Gastroesophageal sphincter (tissue), 4 donors: Measurements from ENCODE around the gene CYB561D1. TPM values are rescaled to one million over a fixed set of nuclear protein-coding genes. Genes with fewer than 3 reads are reported as not detected.

Source experiments
- ATAC-seq: fragments of 150-250 bp; one replicate; pipeline ENCODE4 v1.9.1; 2016; ENCODE audit warnings: mild to moderate bottlenecking, moderate library complexity
- H3K27ac ChIP-seq, 4 donors: fragments of 200-600 bp; sonication (generic) in 3 of 4; 1 replicate in 3 of 4; 2 replicates in 1 of 4; pipeline ENCODE4 v1.5.1; 2016 to 2019
- H3K27me3 ChIP-seq: fragments of 200-600 bp; sonication (generic); one replicate; pipeline ENCODE4 v1.5.1; 2019
- H3K36me3 ChIP-seq, 2 donors: fragments of 200-600 bp; sonication (generic); one replicate each; pipeline ENCODE4 v1.5.1; 2019; ENCODE audit warnings: control low read depth in 1 of 2
- H3K4me1 ChIP-seq, 3 donors: fragments of 200-600 bp; sonication (generic); 1 replicate in 2 of 3; 2 replicates in 1 of 3; pipeline ENCODE4 v1.5.1; 2016 to 2019; ENCODE audit warnings: control low read depth in 2 of 3
- H3K4me3 ChIP-seq, 2 donors: fragments of 200-600 bp; sonication (generic); one replicate each; pipeline ENCODE4 v1.5.1; 2019; ENCODE audit warnings: mild to moderate bottlenecking in 1 of 2, moderate library complexity in 1 of 2
- H3K9me3 ChIP-seq, 3 donors: fragments of 200-600 bp; sonication (generic); one replicate each; pipeline ENCODE4 v1.5.1; 2017 to 2019; ENCODE audit warnings: control low read depth in 2 of 3
- CTCF ChIP-seq, 4 experiments: fragments of 200-600 bp in 2 of 4; fragments of 450-650 bp in 2 of 4; sonication (generic) in 1 of 4; IDR thresholded peaks; one replicate each; pipeline ENCODE4 v1.5.1; 2017 to 2019; ENCODE audit warnings: antibody characterized with exemption in 4 of 4, mild to moderate bottlenecking in 2 of 4, moderate library complexity in 2 of 4
- EP300 ChIP-seq: sonication (generic); formaldehyde crosslinking; IDR thresholded peaks from one replicate; pipeline ENCODE4 v1.6.1; 2017; ENCODE audit warnings: antibody characterized with exemption, mild to moderate bottlenecking
- POLR2A ChIP-seq, 2 donors: fragments of 450-650 bp; IDR thresholded peaks; one replicate each; pipeline ENCODE4 v1.6.1; 2017; ENCODE audit warnings: antibody characterized with exemption in 2 of 2, mild to moderate bottlenecking in 2 of 2, moderate library complexity in 1 of 2
- POLR2AphosphoS5 ChIP-seq: sonication (generic); formaldehyde crosslinking; IDR thresholded peaks from one replicate; pipeline ENCODE4 v1.6.1; 2017; ENCODE audit warnings: antibody characterized with exemption
- WGBS, 2 donors: methylation state at CpG; one replicate each; pipeline ENCODE4 v1.1.5; 2018; ENCODE audit warnings: low coverage in 1 of 2; 5-methylcytosine and 5-hydroxymethylcytosine counted together
- total RNA-seq, 4 donors: library from RNA; depleted of rRNA; stranded (reverse); fragments of >200 nt; gene quantifications; one replicate each; pipeline ENCODE4 v1.1.0, GENCODE V29; 2016

CYB561D1 gene
- total RNA-seq, 4 donors from 2014 or later, result 8.3 to 15.9 (median 10.7) TPM

GRCh38 chr1:109503935-109504334, 10.0 kb downstream of the CYB561D1 start:
- WGBS, 2 donors, result 56 to 61% methylated on average over 5 of the region's 5 CpGs
- TF ChIP-seq POLR2AphosphoS5, result no peak
- no peak for TF ChIP-seq CTCF (IDR thresholded peaks at IDR 0.05)
- no peak for TF ChIP-seq EP300
- TF ChIP-seq POLR2A (IDR thresholded peaks at IDR 0.05), result no peak
- H3K36me3 ChIP-seq, result peaks cover 0 to 11% of the 10 kb centered on the region in 2 donors
- H3K9me3 ChIP-seq, result no peaks in the 10 kb centered on the region
- H3K27ac ChIP-seq, result peak overlapping the region in 1 of 4 donors; percentile 25
- H3K4me3 ChIP-seq, result no peak overlapping the region
- H3K27me3 ChIP-seq, result no peaks in the 10 kb centered on the region
- ATAC-seq, result no peak
- H3K4me1 ChIP-seq, result peaks cover 0 to 58% (median 24%) of the 10 kb centered on the region in 3 donors

- H3K4me3 ChIP-seq, result no peak overlapping the region
- no peak overlapping the region for H3K27ac ChIP-seq
- peaks cover 0 to 11% of the 10 kb centered on the region in 2 donors for H3K36me3 ChIP-seq
- no peaks in the 10 kb centered on the region for H3K9me3 ChIP-seq
- WGBS, 2 donors, result 85% methylated on average over 1 of the region's 1 CpG; no CpG with 5 or more reads in 1 of the 2 donors
- TF ChIP-seq EP300 (no peak), CTCF (IDR thresholded peaks at IDR 0.05) (no peak), POLR2AphosphoS5 (no peak), POLR2A (IDR thresholded peaks at IDR 0.05) (no peak)
- H3K27me3 ChIP-seq, result no peaks in the 10 kb centered on the region
- ATAC-seq, result no peak
- peaks cover 0 to 54% (median 23%) of the 10 kb centered on the region in 3 donors for H3K4me1 ChIP-seq
These were observed 11.1 kb downstream of the CYB561D1 start for GRCh38 chr1:109504974-109505373.

- WGBS, 2 donors, result 84% methylated on average over 6 of the region's 25 CpGs; no CpG with 5 or more reads in 1 of the 2 donors
These were observed 14.3 kb downstream of the CYB561D1 start for GRCh38 chr1:109508001-109508872.

GRCh38 chr1:109508873-109509175, 14.9 kb downstream of the CYB561D1 start:
- Histone ChIP-seq H3K4me3 (peak overlapping the region; percentile 68 to 84), H3K27ac (peak overlapping the region in 3 of 4 donors; percentile 68 to 84 (median 76)), H3K4me1 (peaks cover 0 to 33% (median 6%) of the 10 kb centered on the region in 3 donors), H3K36me3 (peaks cover 0 to 11% of the 10 kb centered on the region in 2 donors), H3K9me3 (no peaks in the 10 kb centered on the region), H3K27me3 (no peaks in the 10 kb centered on the region)
- no peak for TF ChIP-seq POLR2A (IDR thresholded peaks at IDR 0.05)
- TF ChIP-seq CTCF (IDR thresholded peaks at IDR 0.05), result no peak
- TF ChIP-seq EP300, result no peak
- TF ChIP-seq POLR2AphosphoS5, result no peak
- ATAC-seq, result peak; percentile 8
- WGBS, 2 donors, result 43% methylated on average over 3 of the region's 7 CpGs; no CpG with 5 or more reads in 1 of the 2 donors

More at GRCh38 chr1:109508001-109508872, 14.3 kb downstream of the CYB561D1 start:
- H3K4me1 ChIP-seq, result peaks cover 0 to 33% (median 6%) of the 10 kb centered on the region in 3 donors
- H3K27ac ChIP-seq, result peak overlapping the region in 2 of 4 donors; percentile 68 to 84
- TF ChIP-seq CTCF (IDR thresholded peaks at IDR 0.05) (no peak), POLR2AphosphoS5 (no peak)
- H3K36me3 ChIP-seq, result peaks cover 0 to 11% of the 10 kb centered on the region in 2 donors
- no peak for ATAC-seq
- no peaks in the 10 kb centered on the region for H3K27me3 ChIP-seq
- H3K9me3 ChIP-seq, result no peaks in the 10 kb centered on the region
- H3K4me3 ChIP-seq, result peak overlapping the region in 1 of 2 donors; percentile 68
